Activated CD4-positive, alpha-beta T cell treated with anti-CD3 and anti-CD28 coated beads, Interleukin-2, amount 10 ng/mL, durations not matched to agents 24 days and 14 days (primary cell): ENCODE data around the gene PNKP. TPM values are rescaled to one million over a fixed set of nuclear protein-coding genes. Genes with fewer than 3 reads are reported as not detected.

ENCODE experiments used
- DNase-seq: peaks from one replicate; pipeline ENCODE4 v3.0.0; 2022
- H3K27ac Mint-ChIP-seq: one replicate; pipeline ENCODE4 v1.8.0; 2022; ENCODE audit warnings: mild to moderate bottlenecking, mixed read lengths
- H3K27me3 Mint-ChIP-seq: one replicate; pipeline ENCODE4 v1.8.0; 2022; ENCODE audit warnings: mixed read lengths
- H3K36me3 Mint-ChIP-seq: one replicate; pipeline ENCODE4 v1.8.0; 2022; ENCODE audit warnings: low read depth, mild to moderate bottlenecking, mixed read lengths
- H3K4me1 Mint-ChIP-seq: one replicate; pipeline ENCODE4 v1.8.0; 2021; ENCODE audit warnings: mixed read lengths
- H3K4me3 Mint-ChIP-seq: one replicate; pipeline ENCODE4 v1.8.0; 2022; ENCODE audit warnings: mild to moderate bottlenecking, moderate library complexity, mixed read lengths
- H3K9me3 Mint-ChIP-seq: one replicate; pipeline ENCODE4 v1.8.0; 2021; ENCODE audit warnings: mixed read lengths
- intact Hi-C: fragments of 100-400 bp; cut with micrococcal nuclease; formaldehyde crosslinking; loops from one replicate; pipeline ENCODE4 v1.15.1; 2023
- total RNA-seq: library from RNA; stranded (reverse); gene quantifications from 2 replicates; pipeline ENCODE4 v1.2.3, GENCODE V29; 2022

Gene PNKP
- total RNA-seq, 1 donor from 2014 or later = 124 TPM

DNA sequence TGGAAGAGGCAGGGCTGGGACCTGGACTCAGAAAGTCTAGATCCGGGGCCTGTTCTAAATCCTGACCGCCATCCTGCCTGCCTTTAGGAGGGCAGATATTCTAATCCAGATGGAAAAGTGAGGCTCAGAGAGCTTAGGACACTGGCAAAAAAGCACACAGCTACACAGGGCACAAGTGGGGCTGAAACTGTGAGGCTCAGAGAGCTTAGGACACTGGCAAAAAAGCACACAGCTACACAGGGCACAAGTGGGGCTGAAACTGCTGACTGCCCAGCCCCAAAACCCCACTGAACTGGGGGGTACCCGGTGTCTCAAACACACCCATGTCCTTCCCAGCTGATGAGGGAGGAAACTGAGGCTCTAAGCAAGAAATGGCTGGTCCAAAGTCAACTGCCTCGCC, 7.8 kb upstream of the PNKP start:
- DNase-seq = no peak
- Mint-ChIP-seq H3K27ac (peak overlapping the region; percentile 65), H3K9me3 (no peaks in the 10 kb centered on the region), H3K4me3 (no peak overlapping the region), H3K4me1 (peaks cover 33% of the 10 kb centered on the region), H3K36me3 (peaks cover 14% of the 10 kb centered on the region), H3K27me3 (no peaks in the 10 kb centered on the region)
- intact Hi-C loops = loop anchor here (5.0 to 10.0 kb wide), 2 partner anchors 110 to 1238 kb away; partner anchors contain the start of gene DBP

DNA sequence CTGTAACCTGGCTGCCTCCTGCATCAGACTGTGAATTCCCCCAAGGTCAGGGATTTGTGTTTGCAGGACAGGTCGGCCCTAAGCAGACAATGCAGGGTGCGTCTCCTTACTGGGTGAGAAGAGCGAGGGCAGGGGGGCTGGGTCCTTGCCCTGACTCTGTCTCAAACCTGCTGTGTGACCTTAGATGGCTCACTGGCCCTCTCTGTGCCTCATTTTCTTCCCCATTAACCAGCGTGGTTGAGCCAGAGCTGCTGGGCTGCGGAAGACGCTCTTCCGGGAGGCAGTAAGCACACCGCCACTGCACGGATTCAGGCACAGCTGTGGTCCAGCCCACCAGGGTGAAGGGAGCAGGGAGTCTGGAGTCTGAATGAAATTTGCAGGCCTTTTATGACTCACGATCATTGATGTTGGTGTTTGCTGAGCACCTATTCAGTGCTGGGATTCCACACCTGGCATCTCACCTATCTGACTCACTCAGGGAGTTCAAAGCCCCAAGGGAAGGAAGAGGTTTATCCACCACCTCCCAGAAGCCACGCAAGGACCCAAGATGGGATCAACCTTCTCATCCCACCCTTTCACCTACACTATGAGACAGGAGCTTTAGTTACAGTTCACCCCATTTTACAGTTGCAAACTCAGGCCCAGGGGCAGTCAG, 7.3 kb upstream of the PNKP start:
- no peak for DNase-seq
- peaks cover 34% of the 10 kb centered on the region for H3K4me1 Mint-ChIP-seq
- peak overlapping the region; percentile 65 for H3K27ac Mint-ChIP-seq
- intact Hi-C loops = loop anchor here (5.0 to 10.0 kb wide), 2 partner anchors 110 to 1237 kb away; partner anchors contain the start of gene DBP
- no peak overlapping the region for H3K4me3 Mint-ChIP-seq
- H3K36me3 Mint-ChIP-seq = peaks cover 12% of the 10 kb centered on the region
- no peaks in the 10 kb centered on the region for H3K9me3 Mint-ChIP-seq
- no peaks in the 10 kb centered on the region for H3K27me3 Mint-ChIP-seq

DNA sequence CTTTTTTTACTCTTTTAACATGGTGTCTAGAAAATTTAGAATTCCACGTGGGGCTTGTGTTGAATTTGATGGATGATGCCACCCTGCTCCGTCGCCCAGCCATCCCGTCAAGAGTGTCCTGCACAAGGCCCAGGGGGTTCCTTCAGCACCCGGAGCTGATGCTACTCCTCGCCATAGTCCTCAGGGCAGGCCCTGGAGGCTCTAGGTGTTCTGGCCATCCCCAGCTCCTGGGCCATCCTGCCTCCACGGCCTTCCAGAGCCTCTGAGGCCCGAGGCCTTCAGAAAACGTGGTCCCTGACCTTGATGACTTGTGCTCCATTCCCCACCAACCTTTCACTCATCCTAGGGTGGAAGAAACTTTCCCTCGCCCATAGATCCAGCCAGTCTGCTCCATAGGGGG, 6.5 kb upstream of the PNKP start:
- Mint-ChIP-seq H3K9me3 (no peaks in the 10 kb centered on the region), H3K4me3 (no peak overlapping the region), H3K36me3 (peaks cover 8% of the 10 kb centered on the region), H3K27me3 (no peaks in the 10 kb centered on the region), H3K27ac (no peak overlapping the region), H3K4me1 (peaks cover 31% of the 10 kb centered on the region)
- DNase-seq = no peak
- intact Hi-C loops = loop anchor here (10.0 kb wide), 1 partner anchor 111 kb away; no protein-coding TSS in a partner anchor

DNA sequence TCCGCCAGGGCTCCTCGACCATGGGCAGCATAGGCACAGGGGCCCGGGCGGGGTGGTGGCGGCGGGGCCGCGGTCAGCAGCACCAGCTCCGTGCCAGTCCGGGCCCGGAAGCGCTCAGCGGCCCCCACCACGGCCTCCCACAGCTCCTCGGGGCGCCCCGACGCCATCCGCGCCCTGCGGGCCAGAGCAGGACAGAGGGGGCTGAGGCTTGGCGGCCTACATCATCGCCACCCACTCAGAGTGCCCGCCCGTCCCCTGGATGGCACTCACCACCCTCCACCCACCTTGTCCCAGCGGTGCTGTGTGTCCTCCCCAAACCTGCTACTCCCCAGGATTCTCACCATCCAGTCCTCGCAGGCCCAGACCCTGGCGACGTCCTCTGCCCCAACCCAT, 5.7 kb upstream of the PNKP start:
- DNase-seq = no peak
- intact Hi-C loops = loop anchor here (10.0 kb wide), 1 partner anchor 112 kb away; no protein-coding TSS in a partner anchor
- Mint-ChIP-seq H3K27me3 (no peaks in the 10 kb centered on the region), H3K9me3 (no peaks in the 10 kb centered on the region), H3K27ac (no peak overlapping the region), H3K36me3 (peaks cover 7% of the 10 kb centered on the region), H3K4me3 (no peak overlapping the region), H3K4me1 (peaks cover 31% of the 10 kb centered on the region)

GRCh38 chr19:49872245-49873128, 5.1 kb upstream of the PNKP start:
- intact Hi-C loops = loop anchor here (10.0 kb wide), 1 partner anchor 112 kb away; no protein-coding TSS in a partner anchor
- Mint-ChIP-seq H3K9me3 (no peaks in the 10 kb centered on the region), H3K4me3 (peak overlapping the region; percentile 26), H3K36me3 (peaks cover 9% of the 10 kb centered on the region), H3K27ac (peak overlapping the region; percentile 59), H3K4me1 (peaks cover 34% of the 10 kb centered on the region), H3K27me3 (no peaks in the 10 kb centered on the region)
- DNase-seq = no peak

DNA sequence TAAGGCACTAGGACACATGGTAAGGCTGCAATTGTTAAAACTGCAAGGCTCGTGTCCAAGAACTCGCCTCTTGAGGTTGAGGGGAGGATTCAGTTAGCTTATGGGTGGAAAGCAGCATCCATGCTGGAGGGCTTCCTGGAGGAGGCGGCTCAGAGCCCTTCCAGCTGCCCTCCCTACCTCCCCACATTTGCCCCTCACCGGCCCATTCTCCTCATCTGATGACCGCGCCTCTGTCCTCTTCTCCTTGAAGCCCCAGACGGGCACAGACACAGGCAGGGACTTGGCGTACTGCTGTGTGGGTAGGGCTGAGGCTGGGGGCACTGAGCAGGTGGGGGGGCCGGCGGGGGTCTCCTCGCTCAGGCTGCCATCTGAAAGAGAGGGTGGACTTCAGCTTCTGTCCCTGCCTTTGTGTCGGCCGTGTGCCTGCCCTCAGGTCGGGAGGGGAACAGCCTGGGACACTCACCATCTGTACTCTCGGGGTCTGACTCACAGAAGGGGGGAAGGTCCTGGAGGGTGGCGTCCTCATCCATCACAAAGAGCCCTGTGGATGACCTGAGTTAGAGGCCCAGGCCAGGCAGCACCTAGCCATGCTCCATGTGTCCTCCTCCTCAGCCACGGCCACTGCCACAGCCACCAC, 4.1 kb upstream of the PNKP start:
- DNase-seq = no peak
- peak overlapping the region; percentile 26 for H3K4me3 Mint-ChIP-seq
- H3K9me3 Mint-ChIP-seq = no peaks in the 10 kb centered on the region
- peaks cover 38% of the 10 kb centered on the region for H3K4me1 Mint-ChIP-seq
- H3K27ac Mint-ChIP-seq = peak overlapping the region; percentile 59
- intact Hi-C loops = loop anchor here (10.0 kb wide), 1 partner anchor 113 kb away; no protein-coding TSS in a partner anchor
- no peaks in the 10 kb centered on the region for H3K27me3 Mint-ChIP-seq
- H3K36me3 Mint-ChIP-seq = peaks cover 14% of the 10 kb centered on the region

- intact Hi-C loops = loop anchor here (10.0 kb wide), 1 partner anchor 114 kb away; no protein-coding TSS in a partner anchor
- no peak overlapping the region for H3K27ac Mint-ChIP-seq
- H3K4me1 Mint-ChIP-seq = peaks cover 40% of the 10 kb centered on the region
- H3K36me3 Mint-ChIP-seq = peaks cover 20% of the 10 kb centered on the region
- no peaks in the 10 kb centered on the region for H3K27me3 Mint-ChIP-seq
- H3K9me3 Mint-ChIP-seq = no peaks in the 10 kb centered on the region
- H3K4me3 Mint-ChIP-seq = no peak overlapping the region
- no peak for DNase-seq
These were observed 3.0 kb upstream of the PNKP start for GRCh38 chr19:49870309-49870901.

DNA sequence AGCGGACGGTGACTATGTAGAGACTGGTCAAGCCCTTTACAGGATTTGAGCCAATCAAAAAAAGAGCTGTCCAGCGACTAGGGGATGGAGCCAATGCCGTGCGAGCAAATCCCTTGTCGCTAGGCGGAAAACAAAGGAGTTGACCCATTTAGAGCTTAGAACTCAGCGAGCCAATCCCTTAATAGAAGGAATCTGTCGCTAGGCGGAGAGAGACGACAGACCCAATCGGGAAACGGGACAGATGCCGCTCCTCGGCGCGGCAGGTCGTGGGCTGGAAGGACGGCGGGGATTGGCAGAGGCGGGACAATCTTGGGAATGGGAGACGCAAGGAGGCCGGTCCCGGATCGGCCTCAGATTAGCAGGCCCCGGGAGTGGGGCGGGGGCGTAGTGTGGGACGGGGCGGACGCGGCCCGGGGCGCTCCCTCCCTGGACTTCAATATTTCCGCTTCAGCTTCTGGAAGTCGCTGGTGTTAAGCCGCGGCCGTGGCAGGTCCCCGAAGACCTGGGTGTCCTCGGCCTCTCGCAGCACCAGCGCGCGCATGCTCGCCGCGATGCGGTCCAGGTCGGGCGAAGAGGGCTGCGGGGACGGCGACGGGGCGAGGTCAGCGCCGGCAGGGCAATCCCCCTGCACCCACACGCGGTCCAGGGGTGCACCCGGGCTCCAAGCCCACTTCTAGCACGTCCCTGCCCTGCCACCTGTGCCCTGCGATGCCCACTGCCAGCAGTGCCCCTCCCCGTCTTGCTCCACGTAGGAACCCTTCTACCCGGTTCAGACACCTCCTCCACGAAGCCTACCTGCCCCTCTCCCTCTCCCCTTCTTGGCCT, 2.3 kb upstream of the PNKP start:
- Mint-ChIP-seq H3K9me3 (no peaks in the 10 kb centered on the region), H3K4me1 (peaks cover 41% of the 10 kb centered on the region), H3K27ac (no peak overlapping the region), H3K4me3 (no peak overlapping the region), H3K36me3 (peaks cover 26% of the 10 kb centered on the region), H3K27me3 (no peaks in the 10 kb centered on the region)
- DNase-seq = peak; percentile 98
- intact Hi-C loops = loop anchor here (1.0 to 10.0 kb wide), 6 partner anchors 8 to 115 kb away; partner anchors contain the start of genes AKT1S1, AP2A1, MED25 and TBC1D17

DNA sequence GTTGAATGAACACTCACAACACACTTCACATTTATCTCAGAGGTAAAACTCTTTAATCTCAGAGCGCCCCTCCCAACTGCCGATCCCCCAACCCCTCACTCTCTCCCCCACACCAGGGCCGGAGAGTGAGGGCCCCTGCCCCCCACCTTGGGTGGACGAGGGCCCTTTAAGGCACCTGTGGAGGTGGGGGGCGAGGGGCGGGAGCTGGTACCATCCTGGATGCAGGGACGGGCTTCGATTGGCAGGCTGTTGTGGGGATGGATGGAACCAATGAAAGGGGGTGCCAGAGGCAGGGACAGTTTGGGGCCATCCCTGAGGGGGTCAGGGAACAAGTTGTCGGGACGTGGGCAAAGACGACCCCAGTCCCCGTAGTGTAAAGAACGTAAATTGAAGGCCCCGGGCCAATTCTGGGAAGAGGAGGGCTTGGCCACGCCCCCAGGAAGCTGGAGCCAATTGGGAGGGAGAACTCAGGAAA, 1.7 kb upstream of the PNKP start:
- Mint-ChIP-seq H3K9me3 (no peaks in the 10 kb centered on the region), H3K27ac (no peak overlapping the region)
- intact Hi-C loops = loop anchor here (1.0 to 2.0 kb wide), 5 partner anchors 8 to 102 kb away; partner anchors contain the start of genes AKT1S1, AP2A1, MED25 and TBC1D17

GRCh38 chr19:49864890-49865289, 2.5 kb downstream of the PNKP start:
- peaks cover 42% of the 10 kb centered on the region for H3K36me3 Mint-ChIP-seq
- H3K4me3 Mint-ChIP-seq = no peak overlapping the region
- H3K9me3 Mint-ChIP-seq = no peaks in the 10 kb centered on the region
- intact Hi-C loops = no loop called here
- H3K27ac Mint-ChIP-seq = no peak overlapping the region
- no peaks in the 10 kb centered on the region for H3K27me3 Mint-ChIP-seq
- peaks cover 29% of the 10 kb centered on the region for H3K4me1 Mint-ChIP-seq
- no peak for DNase-seq

More for the DNA sequence above, 1.7 kb upstream of the PNKP start:
- Mint-ChIP-seq H3K4me3 (no peak overlapping the region), H3K36me3 (peaks cover 32% of the 10 kb centered on the region), H3K27me3 (no peaks in the 10 kb centered on the region), H3K4me1 (peaks cover 42% of the 10 kb centered on the region)
- DNase-seq = no peak

GRCh38 chr19:49863935-49864320, 3.4 kb downstream of the PNKP start:
- H3K4me3 Mint-ChIP-seq = no peak overlapping the region
- H3K4me1 Mint-ChIP-seq = peaks cover 29% of the 10 kb centered on the region
- no peaks in the 10 kb centered on the region for H3K27me3 Mint-ChIP-seq
- intact Hi-C loops = no loop called here
- no peak overlapping the region for H3K27ac Mint-ChIP-seq
- H3K9me3 Mint-ChIP-seq = no peaks in the 10 kb centered on the region
- no peak for DNase-seq
- peaks cover 43% of the 10 kb centered on the region for H3K36me3 Mint-ChIP-seq

GRCh38 chr19:49863254-49863934, 4.0 kb downstream of the PNKP start:
- Mint-ChIP-seq H3K27ac (no peak overlapping the region), H3K36me3 (peaks cover 44% of the 10 kb centered on the region), H3K9me3 (no peaks in the 10 kb centered on the region), H3K4me1 (peaks cover 25% of the 10 kb centered on the region), H3K4me3 (no peak overlapping the region), H3K27me3 (no peaks in the 10 kb centered on the region)
- intact Hi-C loops = no loop called here
- DNase-seq = no peak
